MM.1S (cell line): ENCODE data around the gene SLC22A1.

Source experiments
- DNase-seq: peaks from one replicate; pipeline ENCODE4 v3.0.0-alpha.2; 2015
- H2AFZ ChIP-seq: fragments of 300-600 bp; sonication (generic); 2 replicates; pipeline ENCODE4 v1.6.0; 2016; ENCODE audit warnings: antibody characterized with exemption, low read length
- H3F3A ChIP-seq: fragments of 300-600 bp; sonication (generic); 2 replicates; pipeline ENCODE4 v1.6.1; 2016; ENCODE audit warnings: mild to moderate bottlenecking, antibody characterized with exemption, low read length, moderate library complexity, mixed read lengths; ENCODE audit not compliant: insufficient read depth
- H3K27ac ChIP-seq: fragments of 300-600 bp; sonication (generic); 2 replicates; pipeline ENCODE4 v1.5.1; 2016; ENCODE audit warnings: mild to moderate bottlenecking, low read length
- H3K27me3 ChIP-seq: fragments of 300-600 bp; sonication (generic); replicated peaks from 2 replicates; pipeline ENCODE4 v1.6.0; 2016; ENCODE audit warnings: low read length; ENCODE audit not compliant: insufficient read depth
- H3K36me3 ChIP-seq: fragments of 300-600 bp; sonication (generic); replicated peaks from 2 replicates; pipeline ENCODE4 v1.6.1; 2016; ENCODE audit warnings: mild to moderate bottlenecking, low read length, mixed read lengths; ENCODE audit not compliant: insufficient read depth
- H3K4me1 ChIP-seq: fragments of 300-600 bp; sonication (generic); 2 replicates; pipeline ENCODE4 v1.6.1; 2016; ENCODE audit warnings: low read length, mixed read lengths
- H3K4me2 ChIP-seq: fragments of 300-600 bp; sonication (generic); 2 replicates; pipeline ENCODE4 v1.6.0; 2016; ENCODE audit warnings: low read depth, low read length
- H3K4me3 ChIP-seq: fragments of 300-600 bp; sonication (generic); 2 replicates; pipeline ENCODE4 v1.5.1; 2016; ENCODE audit warnings: low read length, mixed read lengths
- H3K79me2 ChIP-seq: fragments of 300-600 bp; sonication (generic); 2 replicates; pipeline ENCODE4 v1.6.1; 2016; ENCODE audit warnings: mixed run types, low read length, mixed read lengths
- H3K9ac ChIP-seq: fragments of 300-600 bp; sonication (generic); 2 replicates; pipeline ENCODE4 v1.6.1; 2016; ENCODE audit warnings: low read length, mixed read lengths
- H3K9me2 ChIP-seq: fragments of 300-600 bp; sonication (generic); replicated peaks from 2 replicates; pipeline ENCODE4 v1.6.1; 2016; ENCODE audit warnings: mild to moderate bottlenecking, low read length, mixed read lengths; ENCODE audit not compliant: insufficient read depth
- H3K9me3 ChIP-seq: fragments of 300-600 bp; sonication (generic); replicated peaks from 2 replicates; pipeline ENCODE4 v1.6.1; 2016; ENCODE audit warnings: mild to moderate bottlenecking, low read length, mixed read lengths; ENCODE audit not compliant: insufficient read depth
- H4K20me1 ChIP-seq: fragments of 300-600 bp; sonication (generic); 2 replicates; pipeline ENCODE4 v1.6.1; 2016; ENCODE audit warnings: mild to moderate bottlenecking, low read length, moderate library complexity, mixed read lengths; ENCODE audit not compliant: insufficient read depth
- CTCF ChIP-seq: fragments of 300-600 bp; sonication (generic); IDR thresholded peaks from 2 replicates; pipeline ENCODE4 v1.5.1; 2016; ENCODE audit warnings: antibody characterized with exemption, low read length, mixed read lengths
- EZH2 ChIP-seq: fragments of 300-600 bp; sonication (generic); optimal IDR thresholded peaks from 2 replicates; pipeline ENCODE3; 2017; ENCODE audit warnings: low read depth, mild to moderate bottlenecking, antibody characterized with exemption, low read length, mixed read lengths
- EZH2phosphoT487 ChIP-seq: fragments of 300-600 bp; sonication (generic); IDR thresholded peaks from 2 replicates; pipeline ENCODE4 v1.6.1; 2018; ENCODE audit warnings: antibody characterized with exemption, low read length

Gene SLC22A1

DNA sequence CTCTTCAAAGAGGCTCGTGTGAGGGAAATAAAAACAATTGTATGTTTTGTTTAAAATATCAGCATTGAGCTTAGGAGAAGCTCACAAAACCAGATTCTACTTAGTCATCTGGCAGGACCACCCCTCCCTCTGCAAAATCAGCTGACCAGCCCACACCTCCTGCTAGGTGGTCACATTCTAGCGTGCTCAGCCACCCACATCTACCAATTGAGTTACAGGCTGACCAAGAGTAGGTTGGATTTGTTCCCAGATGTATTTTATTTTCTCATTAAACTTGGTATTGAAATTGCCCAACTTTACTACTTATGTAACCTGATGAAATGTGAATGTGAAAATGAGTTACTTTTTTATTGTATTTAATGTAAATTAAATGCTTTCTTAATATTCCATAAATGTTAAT is 80.8 kb downstream of the SLC22A1 start:
- Histone ChIP-seq H3K4me3 (no peak overlapping the region), H3K27ac (no peak overlapping the region), H3K79me2 (no peaks in the 10 kb centered on the region), H2AFZ (no peak overlapping the region), H3K27me3 (no peaks in the 10 kb centered on the region), H3K9me3 (no peaks in the 10 kb centered on the region), H3F3A (no peaks in the 10 kb centered on the region), H3K9ac (no peak overlapping the region), H3K4me2 (no peak overlapping the region), H4K20me1 (no peaks in the 10 kb centered on the region), H3K36me3 (no peaks in the 10 kb centered on the region), H3K9me2 (no peaks in the 10 kb centered on the region), H3K4me1 (no peaks in the 10 kb centered on the region)
- TF ChIP-seq CTCF: no peak
- TF ChIP-seq EZH2phosphoT487: no peak
- no peak for TF ChIP-seq EZH2
- no peak for DNase-seq

DNA sequence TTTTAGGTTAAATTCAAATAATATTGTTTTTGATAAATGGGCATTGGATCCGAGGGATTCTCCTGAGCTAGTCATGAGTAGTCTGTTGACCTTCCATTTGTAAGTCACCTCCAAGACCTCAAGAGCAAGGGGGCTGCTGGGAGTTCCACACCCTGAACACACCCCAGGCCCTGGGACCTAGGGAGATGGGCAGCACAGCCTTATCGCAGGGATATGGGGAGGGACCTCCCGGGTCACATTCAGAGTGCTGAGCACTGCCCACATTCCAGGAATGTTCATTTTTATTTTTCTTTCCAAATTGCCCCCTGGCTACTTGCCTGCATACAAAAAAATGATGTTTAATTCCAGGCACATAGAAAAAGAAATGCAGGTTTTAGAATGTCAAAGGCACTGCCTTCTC is 81.5 kb downstream of the SLC22A1 start:
- H3K4me2 ChIP-seq: no peak overlapping the region
- H3K27me3 ChIP-seq: no peaks in the 10 kb centered on the region
- H3K4me1 ChIP-seq: no peaks in the 10 kb centered on the region
- DNase-seq: no peak
- H4K20me1 ChIP-seq: no peaks in the 10 kb centered on the region
- H3K36me3 ChIP-seq: no peaks in the 10 kb centered on the region
- TF ChIP-seq CTCF (no peak), EZH2 (no peak), EZH2phosphoT487 (no peak)
- H3F3A ChIP-seq: no peaks in the 10 kb centered on the region
- no peaks in the 10 kb centered on the region for H3K9me2 ChIP-seq
- H3K4me3 ChIP-seq: no peak overlapping the region
- no peaks in the 10 kb centered on the region for H3K79me2 ChIP-seq
- H3K9me3 ChIP-seq: no peaks in the 10 kb centered on the region
- H3K9ac ChIP-seq: no peak overlapping the region
- no peak overlapping the region for H2AFZ ChIP-seq
- H3K27ac ChIP-seq: no peak overlapping the region

GRCh38 chr6:160203522-160203921 is 81.9 kb downstream of the SLC22A1 start:
- Histone ChIP-seq H3K9me2 (no peaks in the 10 kb centered on the region), H3K4me2 (no peak overlapping the region), H3K36me3 (no peaks in the 10 kb centered on the region)

More at GRCh38 chr6:160203522-160203921, 81.9 kb downstream of the SLC22A1 start:
- DNase-seq: no peak
- Histone ChIP-seq H3K27ac (no peak overlapping the region), H2AFZ (no peak overlapping the region), H3F3A (no peaks in the 10 kb centered on the region), H3K79me2 (no peaks in the 10 kb centered on the region), H3K27me3 (no peaks in the 10 kb centered on the region), H3K4me1 (no peaks in the 10 kb centered on the region), H3K4me3 (no peak overlapping the region), H4K20me1 (no peaks in the 10 kb centered on the region), H3K9ac (no peak overlapping the region), H3K9me3 (no peaks in the 10 kb centered on the region)
- TF ChIP-seq CTCF (no peak), EZH2phosphoT487 (no peak)
